AG10803 (cell line): ENCODE measurements around the gene PRKD2.

Source experiments
- DNase-seq: peaks from one replicate; pipeline ENCODE4 v3.0.0; 2010; ENCODE audit warnings: low read depth
- H3K4me3 ChIP-seq: 2 replicates; pipeline ENCODE4 v1.5.1; 2011; ENCODE audit warnings: mild to moderate bottlenecking, low read length, control low read depth
- CTCF ChIP-seq: conservative IDR thresholded peaks from 2 replicates; pipeline ENCODE4 v1.5.1; 2011; ENCODE audit warnings: mild to moderate bottlenecking, low read length, control low read depth, inconsistent platforms

PRKD2 gene

DNA sequence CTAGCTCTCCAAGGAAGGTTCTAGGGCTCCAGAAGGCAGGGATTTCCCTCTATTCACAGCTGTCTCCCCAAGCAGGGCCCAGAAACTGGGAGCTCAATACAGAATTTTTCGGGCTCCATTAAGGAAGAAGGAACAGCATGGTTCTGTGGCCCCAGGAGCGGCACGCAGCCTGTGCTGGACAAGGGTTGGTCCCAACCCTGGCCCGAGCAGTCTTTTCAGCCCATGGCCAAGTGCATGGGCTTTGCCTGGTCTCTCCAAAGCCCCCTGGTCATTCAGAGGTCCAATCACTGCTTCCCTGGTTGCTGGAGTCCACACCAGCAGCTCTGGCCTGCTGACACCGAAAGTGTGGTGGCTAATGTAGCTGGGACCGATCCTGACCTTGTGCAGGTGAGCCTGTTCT, 6.6 kb upstream of the PRKD2 start:
- no peak for DNase-seq
- TF ChIP-seq CTCF, result no peak
- H3K4me3 ChIP-seq, result no peak overlapping the region

GRCh38 chr19:46723023-46723461, 6.1 kb upstream of the PRKD2 start:
- DNase-seq, result no peak
- H3K4me3 ChIP-seq, result no peak overlapping the region
- no peak for TF ChIP-seq CTCF

DNA sequence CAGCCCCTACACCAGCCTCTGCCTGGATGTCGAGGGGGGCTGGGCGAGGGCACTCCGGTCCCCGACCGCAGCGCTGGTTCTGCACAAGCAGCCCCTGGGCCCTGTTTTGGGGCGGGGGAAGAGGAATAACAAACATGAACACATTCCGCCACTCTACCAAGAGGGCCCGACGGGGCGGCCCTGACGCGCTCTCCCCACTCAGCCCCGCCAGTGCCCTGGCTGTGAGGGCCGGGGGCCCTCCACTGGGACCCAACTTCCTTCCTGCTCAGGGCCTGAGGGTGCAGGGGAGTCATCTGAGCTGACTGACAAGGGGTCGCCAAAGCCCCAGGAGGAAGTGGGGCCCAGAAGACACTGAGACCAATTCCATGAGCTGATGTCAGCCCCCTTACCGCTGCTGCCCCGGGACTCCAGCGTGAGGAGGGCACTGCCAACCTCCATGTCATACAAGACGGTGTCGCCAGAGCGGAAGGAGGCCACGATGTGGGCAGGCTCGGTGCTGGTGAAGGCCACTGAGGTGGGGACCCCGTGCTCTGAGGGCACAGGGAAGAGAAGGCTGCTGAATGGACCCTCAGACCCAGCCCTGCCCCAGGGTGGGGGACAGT, 5.6 kb upstream of the PRKD2 start:
- TF ChIP-seq CTCF, result no peak
- DNase-seq, result no peak

DNA sequence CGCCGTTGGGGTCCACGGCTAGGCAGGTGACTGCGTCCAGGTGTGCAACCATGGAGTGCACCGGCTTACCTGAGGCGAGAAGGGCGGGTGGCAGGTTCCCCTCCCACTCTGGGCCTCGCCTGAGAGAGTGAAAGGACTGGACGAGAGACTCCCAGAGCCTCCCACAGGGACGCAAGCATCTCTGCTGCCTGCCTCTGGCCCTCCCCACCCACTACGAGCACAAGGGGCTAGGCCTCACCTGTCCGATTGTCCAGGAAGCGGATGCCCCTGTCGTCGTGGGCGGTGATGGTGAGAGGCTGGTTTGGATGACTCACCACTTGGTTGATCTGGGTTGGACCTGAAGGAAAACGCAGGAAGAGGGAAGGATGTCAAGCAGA, 5.1 kb upstream of the PRKD2 start:
- no peak for TF ChIP-seq CTCF
- H3K4me3 ChIP-seq, result no peak overlapping the region
- no peak for DNase-seq

More for the DNA sequence above, 5.6 kb upstream of the PRKD2 start:
- no peak overlapping the region for H3K4me3 ChIP-seq

DNA sequence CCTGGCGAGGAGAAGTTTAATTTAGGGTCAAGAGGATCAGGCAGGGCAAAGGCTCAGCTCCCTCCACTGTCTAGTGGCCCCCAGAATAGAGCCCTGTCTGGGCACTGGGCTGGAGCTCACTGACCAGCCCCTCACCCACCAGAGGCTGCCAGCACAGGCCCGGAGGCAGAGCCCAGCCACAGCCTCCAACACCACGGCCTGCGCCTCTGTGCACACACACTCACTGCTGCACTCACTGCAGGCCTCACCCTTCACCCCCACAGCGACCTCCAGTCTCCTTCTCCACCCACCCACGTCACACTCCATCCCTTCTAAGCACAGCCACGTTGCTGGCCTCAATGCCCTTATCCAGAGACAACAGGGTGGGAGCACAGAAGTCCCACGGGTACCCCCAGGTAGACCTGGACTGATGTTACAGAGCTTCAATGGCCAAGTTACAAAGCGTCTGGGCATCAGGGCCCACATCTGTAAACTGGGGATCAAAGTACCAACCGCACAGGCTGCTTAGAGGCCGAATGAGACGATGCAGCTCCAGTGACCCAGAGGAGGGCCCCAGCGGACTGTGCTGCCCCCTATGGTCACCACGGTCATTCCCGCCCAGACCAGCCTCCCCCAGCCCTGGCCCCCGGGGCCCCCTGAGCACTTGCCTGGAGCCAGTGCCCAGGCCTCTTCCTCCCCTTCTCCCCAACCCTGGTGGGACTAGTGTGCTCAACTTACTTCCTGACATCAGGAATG, 4.5 kb upstream of the PRKD2 start:
- no peak for TF ChIP-seq CTCF
- no peak overlapping the region for H3K4me3 ChIP-seq
- no peak for DNase-seq

- no peak for DNase-seq
- no peak overlapping the region for H3K4me3 ChIP-seq
- TF ChIP-seq CTCF, result no peak
Measured at GRCh38 chr19:46720503-46721239, 3.8 kb upstream of the PRKD2 start.
